GM21526 (cell line): ENCODE data around the gene GLIS1.
"Not testable (repeated sequence)": the region's sequence is repeated elsewhere in the genome, so short reads cannot be mapped to it uniquely, and the experiment has no call there.

Experiments
- ATAC-seq: cut with Tn5 transposase; IDR thresholded peaks from one replicate; pipeline ENCODE4 v1.9.1; 2021; ENCODE audit warnings: moderate library complexity; ENCODE audit not compliant: unreplicated experiment, low FRiP score

The GLIS1 gene

DNA sequence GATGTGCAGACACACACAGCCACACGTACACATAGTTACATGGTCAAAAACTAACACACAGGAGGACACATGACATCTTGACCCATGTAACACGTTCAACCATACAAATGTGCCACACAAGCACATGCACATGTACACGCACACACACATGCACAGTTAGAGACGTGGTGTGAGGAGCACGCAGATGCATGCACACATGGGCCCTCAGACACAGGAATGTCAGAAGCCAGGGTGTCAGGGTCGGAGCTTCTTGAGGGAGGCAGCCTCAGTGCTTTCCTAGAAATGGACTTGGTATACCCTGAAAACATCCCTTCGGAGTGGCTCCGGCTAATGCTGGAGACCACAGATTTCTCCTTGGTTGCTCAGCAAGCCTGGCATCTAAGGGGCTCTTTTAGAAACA is 165.4 kb downstream of the GLIS1 start:
- no peak for ATAC-seq

DNA sequence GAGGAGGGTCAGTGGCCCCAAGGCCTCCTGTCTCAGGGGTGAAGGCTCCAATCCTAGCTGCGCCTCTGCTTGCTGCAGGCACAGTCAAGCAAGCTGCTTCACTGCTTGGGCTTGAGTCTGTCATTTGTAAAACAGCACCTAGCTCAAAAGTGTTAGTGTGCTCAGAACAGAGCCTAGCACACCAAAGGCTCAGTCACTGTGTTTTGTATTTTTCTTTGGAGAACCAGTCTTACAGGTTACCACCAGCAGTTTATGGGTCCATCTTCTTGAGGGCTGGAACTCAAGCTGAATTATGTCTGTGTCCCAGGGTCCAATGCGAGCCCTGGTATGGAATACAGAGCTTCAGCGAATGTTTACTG is 166.2 kb downstream of the GLIS1 start:
- no peak for ATAC-seq

DNA sequence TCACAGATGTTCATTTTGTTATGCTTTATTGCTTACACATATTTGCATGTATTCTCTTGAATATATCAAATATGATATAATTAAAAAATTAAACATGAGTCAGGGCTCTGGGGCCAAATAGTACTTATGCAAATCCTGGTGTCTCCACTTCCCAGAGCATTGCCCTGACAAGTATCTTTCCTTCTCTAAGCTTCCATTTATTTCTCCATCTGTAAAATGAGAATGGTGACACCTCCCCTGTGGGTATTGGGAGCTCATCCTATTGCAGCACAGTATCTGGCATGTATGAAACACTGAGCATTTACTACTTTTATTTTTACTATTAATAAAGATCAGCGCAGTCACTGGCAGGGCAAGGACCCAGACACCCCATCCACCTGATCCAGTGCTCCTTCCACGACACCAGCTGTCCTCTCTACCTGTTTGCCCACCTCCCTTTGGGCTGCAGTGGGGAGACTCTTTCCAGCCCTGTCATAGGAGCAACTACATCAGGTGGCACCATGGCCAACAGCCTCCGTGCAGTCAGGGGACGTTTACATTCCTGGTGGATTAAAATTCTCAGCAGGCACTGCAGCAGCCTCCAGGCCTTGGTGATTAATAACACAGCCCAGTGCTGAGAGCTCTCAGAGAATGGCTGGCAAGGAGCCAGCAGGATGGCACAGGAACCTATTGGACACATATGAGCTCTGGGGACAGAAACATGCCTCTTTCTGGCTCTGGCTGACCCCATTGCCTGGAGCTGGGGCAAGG is 166.7 kb downstream of the GLIS1 start:
- ATAC-seq, result no peak

DNA sequence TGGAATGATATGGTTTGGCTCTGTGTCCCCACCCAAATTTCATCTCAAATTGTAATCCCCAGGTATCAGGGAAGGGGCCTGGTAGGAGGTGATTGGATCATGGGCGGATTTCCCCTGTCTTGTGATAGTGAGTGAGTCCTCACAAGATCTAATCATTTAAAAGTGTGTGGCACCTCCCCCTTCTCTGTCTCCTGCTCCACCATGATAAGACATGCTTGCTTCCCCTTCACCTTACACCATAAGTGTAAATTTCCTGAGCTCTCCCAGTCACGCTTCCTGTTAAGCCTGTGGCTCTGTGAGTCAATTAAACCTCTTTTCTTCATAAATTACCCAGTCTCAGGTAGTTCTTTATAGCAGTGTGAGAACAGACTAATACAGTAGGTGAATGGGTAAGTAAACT is 170.4 kb downstream of the GLIS1 start:
- no peak for ATAC-seq

DNA sequence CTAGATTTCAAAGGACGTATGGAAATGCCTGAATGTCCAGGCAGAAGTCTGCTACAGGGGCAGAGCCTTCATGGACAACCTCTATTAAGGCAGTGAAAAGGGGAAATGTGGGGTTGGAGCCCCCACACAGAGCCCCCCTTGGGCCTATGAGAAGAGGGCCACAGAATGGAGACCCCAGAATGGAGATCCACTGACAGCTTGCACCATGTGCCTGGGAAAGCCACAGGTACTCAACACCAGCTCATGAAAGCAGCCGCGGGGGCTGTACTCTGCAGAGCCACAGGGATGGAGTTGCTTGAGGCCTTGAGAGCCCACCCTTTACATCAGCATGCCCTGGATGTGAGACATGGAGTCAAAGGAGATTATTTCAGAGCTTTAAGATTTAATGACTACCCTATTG is 171.1 kb downstream of the GLIS1 start:
- ATAC-seq, result no peak

DNA sequence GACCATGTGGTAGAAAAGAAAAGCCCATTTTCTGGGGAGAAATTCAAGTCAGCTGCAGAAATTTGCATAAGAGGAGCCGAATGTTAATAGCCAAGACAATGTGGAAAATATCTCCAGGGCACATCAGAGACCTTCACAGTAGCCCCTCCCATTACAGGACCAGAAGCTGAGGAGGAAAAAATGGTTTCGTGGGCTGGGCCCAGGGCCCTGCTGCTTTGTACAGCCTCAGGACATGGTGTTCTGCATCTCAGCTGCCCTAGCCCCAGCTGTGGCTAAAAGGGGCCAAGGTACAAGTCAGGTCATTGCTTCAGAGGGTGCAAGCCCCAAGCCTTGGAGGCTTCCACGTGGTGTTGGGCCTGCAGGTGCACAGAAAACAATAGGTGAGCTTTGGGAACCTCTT is 171.5 kb downstream of the GLIS1 start:
- no peak for ATAC-seq

DNA sequence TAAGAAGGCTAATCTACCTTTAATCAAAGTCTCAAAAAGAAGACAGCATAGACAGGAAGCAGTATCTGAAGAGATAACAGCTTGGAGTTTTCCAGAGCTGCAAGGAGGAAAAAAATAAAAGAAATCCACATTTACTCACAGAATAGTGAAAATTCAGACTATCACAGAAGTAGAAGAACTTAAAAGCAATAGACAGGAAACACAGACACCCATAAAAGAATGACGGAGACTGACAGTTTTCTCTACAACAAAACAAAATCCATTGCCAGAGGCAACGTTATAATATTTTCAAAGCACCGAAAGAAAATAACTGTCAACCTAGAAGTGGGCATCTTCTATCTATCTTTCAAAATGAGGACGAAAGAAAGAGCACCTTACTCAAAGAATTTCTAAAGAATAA is 175.4 kb downstream of the GLIS1 start:
- no peak for ATAC-seq

DNA sequence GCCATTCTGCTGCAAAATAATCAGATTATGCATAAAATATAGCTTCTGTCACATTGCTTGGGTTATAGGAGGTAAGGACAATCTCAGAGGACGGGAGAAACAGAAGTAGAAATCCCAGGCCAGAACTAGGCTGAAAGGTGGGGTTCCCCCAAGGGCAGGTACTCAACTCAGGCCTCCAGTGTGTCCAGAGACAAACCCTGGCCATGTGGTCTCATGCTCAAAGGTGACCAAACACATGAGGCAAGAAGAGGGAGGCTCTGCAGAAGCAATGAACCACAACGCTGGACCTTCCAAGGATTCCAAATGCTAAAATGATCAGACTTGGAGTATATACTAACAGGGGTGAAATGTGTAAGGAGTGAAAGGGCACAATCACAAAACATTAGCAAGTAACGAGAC is 176.0 kb downstream of the GLIS1 start:
- no peak for ATAC-seq

DNA sequence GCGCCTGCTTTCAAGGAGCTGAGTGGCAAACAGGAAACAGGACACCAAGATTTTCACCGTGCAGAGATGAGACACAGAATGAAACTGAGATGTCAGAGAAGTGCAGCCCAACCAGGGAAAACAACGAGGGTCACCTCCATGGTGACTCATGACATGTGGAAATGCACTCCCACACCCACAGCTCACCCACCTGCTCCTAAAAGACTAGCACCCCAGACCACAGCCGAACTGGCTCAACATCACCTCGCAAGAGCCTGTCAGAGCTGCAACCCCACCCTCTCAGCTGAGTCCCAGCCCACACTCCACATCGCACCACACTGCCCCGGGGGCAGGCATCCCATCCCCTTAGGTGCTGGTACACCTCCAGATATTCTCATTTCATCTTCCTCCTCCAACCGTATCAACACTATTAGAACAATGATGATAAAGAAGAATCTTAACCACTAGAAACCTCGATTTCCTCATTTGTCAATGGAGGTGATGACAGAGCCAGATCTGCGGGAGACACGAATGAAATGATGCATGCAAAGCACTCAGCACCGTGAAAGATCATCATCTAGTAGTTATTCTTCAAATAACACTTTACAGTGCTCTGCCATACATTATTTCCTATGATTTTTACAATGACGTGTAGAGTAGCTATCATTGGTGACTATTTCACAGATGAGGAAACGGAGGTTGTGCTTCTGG is 176.5 kb downstream of the GLIS1 start:
- no peak for ATAC-seq

DNA sequence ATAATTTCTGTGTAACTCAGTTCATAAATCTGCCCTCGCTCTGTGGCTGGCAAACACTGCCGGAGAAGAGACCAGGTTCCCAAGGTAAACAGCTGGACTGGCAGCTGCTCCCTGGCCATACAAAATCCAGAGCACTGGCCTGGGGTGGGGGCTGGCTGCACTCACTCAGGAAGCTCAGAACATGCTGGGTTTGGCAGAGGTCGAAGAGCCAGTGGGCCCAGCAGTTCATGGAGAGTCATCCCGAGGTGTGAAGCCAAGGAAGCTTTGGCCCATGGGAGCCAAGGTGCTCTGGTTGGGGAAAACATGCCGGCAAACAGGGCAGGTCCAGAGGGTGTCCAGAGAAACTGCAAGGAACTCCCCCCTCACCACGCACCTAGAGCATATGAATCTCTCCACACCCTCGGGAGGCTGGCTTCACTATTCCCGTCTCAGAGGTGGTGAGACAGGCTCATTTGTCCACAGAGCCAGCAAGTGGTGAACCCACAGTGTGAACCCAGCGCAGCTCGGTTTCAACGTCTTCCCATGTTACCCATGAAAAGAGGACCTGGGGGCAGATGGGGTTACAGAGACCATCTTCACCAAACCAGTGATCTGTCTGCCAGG is 177.4 kb downstream of the GLIS1 start:
- ATAC-seq, result no peak

DNA sequence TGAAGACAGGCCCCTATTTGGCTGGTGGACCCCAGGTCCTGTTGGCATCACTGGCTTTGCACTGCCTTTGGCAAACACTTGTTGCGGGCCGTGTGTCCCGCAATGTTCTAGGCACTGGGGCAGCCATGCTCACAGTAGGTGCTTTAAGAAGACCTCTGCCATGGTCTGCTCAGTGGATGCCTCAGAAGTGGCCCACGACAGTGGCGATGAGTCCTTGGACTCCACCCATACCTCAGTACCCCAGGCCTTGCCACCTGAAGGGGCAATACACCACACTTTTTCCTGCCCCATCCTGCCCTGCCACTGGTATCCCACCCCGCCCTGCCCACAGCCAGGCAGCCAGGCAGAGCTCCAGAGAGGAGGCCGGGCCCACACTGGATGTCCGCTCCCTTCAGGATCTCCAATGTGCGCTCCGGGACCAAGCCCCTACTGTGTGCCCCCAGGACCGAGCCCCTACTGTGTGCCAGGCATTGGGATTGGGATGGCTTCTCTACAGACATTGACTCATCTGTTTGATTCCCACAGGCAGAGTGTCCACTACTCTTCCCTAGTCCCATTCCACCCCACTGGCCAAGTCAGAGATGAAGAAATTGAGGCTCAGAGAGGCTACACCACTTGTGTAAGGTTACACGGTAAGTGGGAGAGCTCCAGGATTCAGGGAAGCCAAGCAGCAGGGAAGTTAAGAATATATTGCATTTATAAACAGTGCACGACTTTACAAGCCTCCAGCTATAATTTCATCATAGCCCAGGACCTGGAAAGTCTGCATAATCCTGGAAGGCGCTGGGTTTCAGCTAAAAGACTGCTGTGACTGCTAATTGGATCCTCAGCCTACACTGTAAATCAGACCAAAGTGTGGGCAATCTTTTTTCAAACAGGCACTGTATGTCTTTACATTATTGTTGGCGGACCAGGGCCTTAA is 178.1 kb downstream of the GLIS1 start:
- ATAC-seq, result no peak

DNA sequence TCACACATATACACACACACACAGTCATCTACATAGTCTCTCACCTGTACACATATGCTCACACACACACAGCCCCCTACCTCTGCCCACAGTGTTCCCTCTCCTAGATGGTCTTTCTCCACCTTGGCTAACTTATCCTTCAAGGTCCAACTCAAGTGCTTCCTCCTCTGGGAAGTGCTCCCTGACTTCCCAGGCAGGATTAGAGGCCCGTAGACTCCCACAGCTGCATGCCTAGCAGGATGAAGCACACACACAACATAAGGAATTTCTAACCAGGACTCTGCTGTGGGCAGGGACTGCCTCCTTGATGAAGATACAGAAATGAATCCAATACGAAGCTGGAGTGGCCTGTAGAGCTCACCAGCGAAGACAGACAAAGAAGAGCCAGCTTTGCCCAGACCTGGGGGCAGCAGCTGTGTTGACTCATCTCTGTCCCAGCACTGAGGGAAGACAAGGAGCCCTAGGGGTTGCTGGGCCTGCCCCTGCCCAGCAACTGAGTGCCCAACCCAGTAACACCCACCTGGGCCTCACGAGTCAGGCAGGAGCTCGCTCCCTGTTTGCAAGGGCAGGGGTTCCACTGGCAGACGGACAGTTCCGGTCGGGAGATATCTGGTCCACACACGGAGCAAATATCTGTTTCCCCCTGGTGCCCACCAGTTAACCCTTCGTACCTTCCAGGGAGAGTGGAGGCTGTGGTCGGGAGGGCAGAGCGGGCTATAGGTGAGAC is 178.9 kb downstream of the GLIS1 start:
- no peak for ATAC-seq

DNA sequence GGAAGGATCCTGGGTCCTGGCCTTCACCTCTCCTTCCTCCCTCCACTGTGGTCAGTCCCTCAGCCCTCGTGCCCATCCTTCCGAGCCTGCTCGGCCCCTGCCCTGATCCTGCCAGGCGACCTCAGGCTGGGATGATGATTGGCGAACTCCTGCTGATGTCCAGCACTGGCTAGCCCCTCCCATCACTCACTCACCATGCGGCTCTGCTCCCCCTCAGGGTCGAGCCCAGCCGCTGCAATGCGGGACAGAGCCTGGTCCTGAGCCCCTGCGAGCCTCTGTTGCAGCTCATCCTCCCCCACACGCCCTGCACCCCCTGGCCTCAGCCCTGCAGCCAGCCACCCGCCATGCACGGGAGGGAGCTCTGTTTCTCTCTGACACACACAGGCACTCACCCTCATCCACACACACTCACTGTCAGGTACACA is 179.6 kb downstream of the GLIS1 start:
- ATAC-seq, result no peak

DNA sequence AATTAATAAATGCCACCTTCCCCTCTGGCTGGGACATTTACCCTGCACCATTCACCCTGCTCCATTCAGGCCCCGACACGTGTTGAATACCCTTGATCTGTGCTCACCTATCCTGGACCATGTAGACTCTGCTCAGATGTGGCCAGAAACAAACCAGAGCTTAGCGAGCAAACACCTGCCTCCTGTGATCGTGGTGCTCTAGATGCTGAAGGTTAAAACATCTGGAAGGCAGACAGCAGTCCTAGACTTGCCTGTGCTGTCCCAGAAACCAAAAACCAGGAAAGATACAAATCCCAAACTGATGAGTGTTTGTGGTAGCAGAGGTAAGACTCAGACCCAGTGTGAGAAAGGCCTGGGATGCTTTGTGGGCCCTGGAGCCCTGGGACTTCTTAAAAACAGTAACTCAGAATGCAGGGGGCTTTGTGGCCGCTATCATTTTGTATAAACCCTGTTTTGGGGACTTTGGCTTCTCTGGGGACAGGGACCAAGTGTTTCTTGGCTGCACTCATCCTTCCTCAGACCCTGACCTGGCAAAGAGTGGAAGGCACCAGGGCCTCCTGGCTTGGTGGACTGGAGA is 180.1 kb downstream of the GLIS1 start:
- no peak for ATAC-seq

DNA sequence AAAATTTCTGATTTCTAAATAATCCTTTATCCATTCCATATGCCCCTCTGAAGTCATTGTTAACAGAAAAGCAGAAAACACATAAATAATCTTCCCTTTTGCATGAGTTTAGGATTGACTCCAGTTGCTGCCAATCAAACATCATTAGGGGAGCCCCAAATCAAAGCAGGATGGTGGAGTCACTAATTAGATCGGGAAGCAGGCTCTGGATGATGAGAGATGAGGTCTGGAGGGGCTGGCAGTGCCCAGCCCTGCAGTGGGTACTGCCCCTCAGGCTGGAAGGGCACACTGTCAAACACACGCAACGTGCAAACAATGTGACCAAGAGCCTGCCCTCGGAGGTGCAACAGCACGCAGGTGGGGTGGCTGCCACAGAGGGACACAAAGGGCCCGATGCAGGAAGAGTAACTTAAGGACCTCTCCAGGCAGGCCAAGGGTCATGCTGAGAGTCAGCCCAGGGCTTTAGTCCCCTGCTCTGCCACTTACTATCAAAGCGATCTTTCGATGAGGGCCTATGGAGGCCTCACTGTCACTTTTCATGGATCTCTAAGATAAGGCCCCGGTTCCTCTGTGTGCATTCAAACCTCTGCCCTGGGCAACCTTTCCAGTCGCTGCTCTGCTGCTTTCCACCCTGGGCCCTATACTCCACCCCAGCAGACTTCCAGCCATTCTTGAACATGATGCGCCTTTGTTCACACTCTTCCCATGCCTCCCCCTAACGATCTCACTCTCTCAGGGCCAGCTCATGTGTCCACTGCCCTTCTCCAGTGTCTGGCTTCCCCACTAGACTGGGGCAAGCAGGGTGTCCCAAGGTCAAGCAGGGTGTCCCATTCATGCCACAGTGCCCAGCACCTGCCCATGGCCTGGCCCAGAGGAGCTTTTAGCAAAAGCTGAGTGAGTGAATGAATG is 180.9 kb downstream of the GLIS1 start:
- ATAC-seq, result no peak

DNA sequence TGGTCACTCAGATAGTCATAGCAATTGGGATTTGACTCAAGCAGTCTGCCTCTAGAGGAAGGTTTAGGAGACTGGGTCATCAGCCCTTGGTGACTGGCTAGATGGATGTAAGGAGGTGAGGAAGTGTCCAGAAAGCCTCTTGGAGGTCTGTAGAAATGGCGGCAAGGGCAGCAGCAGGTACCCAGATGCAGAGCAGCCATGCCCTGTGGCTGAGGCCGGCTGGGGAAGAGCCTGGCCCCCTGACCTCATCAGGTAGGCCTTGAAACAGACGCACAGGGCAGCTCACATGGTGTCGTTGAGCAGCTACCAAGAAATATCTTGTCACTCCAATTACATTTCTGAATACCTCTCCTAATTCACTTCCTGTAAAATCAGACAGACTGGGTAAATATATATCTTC is 181.6 kb downstream of the GLIS1 start:
- ATAC-seq, result no peak

DNA sequence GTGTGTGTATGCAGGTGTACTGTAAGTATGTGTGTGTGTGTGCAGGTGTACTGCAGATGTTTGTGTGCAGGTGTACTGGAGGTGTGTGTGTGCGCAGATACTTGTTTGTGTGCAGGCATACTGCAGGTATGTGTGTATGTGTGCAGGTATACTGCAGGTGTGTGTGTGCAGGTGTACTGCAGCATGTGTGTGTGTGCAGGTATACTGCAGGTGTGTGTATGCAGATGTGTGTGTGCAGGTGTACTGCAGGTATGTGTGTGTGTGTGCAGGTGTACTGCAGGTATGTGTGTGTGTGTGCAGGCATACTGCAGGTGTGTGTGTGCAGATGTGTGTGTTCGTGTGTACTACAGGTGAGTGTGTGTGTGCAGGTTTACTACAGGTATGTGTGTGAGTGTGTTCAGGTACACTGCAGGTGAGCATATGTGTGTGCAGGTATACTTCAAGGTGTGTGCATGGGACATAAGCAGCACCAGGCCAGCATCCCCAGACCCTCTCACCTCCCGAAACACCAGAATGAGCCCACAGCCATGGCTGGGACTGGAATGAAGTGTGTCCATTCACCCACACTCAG is 182.2 kb downstream of the GLIS1 start:
- no peak for ATAC-seq

DNA sequence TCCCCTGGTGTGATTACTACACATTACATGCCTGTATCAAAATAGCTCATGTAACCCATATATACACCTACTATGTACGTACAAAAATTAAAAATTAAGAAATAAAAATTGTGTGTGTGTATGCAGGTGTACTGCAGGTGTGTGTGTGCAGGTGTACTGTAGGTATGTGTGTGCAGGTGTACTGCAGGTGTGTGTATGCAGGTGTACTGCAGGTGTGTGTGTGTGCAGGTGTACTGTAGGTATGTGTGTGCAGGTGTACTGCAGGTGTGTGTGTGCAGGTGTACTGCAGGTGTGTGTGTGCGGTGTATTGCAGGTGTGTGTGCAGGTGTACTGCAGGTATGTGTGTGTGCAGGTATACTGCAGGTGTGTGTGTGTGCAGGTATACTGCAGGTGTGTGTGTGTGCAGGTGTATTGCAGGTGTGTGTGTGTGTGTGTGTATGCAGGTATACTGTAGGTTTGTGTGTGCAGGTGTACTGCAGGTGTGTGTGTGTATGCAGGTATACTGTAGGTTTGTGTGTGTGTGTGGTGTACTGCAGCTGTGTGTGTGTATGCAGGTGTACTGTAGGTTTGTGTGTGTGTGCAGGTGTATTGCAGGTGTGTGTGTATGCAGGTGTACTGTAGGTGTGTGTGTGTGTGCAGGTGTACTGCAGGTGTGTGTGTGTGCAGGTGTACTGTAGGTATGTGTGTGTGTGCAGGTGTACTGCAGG is 183.2 kb downstream of the GLIS1 start:
- not testable (repeated sequence) for ATAC-seq
